ENCODE measurements around the gene CELF1. TPM values are rescaled to one million over a fixed set of nuclear protein-coding genes. Genes with fewer than 3 reads are reported as not detected.

CELF1 gene
- total and polyA plus RNA-seq, 9 of the 15 experiments (the other 6 are each of a cell fraction or from before 2014, with no cell fraction given), result 11.3 to 142 (median 77.4) TPM

DNA sequence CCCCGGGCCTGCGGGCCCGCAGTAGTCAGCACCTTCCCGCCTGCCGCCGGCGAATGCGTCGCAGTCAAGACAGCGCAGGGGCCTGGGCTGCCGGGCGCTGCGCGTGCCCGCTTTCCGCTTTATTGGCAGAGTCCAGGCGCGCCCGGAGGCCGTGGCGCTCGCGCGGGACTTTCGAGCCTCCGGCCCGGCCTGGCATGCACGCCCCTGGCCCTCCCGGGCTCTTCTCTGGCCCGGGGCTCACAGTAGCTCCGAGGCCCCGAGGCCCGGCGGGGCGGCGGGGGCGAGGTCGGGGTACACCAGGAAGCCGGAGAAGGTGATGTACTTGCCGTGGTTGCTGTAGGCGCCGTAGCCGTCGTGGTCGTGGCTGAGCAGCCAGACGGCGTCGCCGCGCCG, 36.6 kb upstream of the CELF1 start:
- no peak overlapping the region for H3K4me3 ChIP-seq
- TF ChIP-seq, protein P1, sequence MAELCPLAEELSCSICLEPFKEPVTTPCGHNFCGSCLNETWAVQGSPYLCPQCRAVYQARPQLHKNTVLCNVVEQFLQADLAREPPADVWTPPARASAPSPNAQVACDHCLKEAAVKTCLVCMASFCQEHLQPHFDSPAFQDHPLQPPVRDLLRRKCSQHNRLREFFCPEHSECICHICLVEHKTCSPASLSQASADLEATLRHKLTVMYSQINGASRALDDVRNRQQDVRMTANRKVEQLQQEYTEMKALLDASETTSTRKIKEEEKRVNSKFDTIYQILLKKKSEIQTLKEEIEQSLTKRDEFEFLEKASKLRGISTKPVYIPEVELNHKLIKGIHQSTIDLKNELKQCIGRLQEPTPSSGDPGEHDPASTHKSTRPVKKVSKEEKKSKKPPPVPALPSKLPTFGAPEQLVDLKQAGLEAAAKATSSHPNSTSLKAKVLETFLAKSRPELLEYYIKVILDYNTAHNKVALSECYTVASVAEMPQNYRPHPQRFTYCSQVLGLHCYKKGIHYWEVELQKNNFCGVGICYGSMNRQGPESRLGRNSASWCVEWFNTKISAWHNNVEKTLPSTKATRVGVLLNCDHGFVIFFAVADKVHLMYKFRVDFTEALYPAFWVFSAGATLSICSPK (IDR thresholded peaks at IDR 0.05; ENCODE audit: borderline replicate concordance), result no peak
- no peak for TF ChIP-seq PML (IDR thresholded peaks at IDR 0.05; ENCODE audit: low read length)
- no peak for TF ChIP-seq GATA2 (CRISPR knock-in tag; IDR thresholded peaks at IDR 0.05)
- no peak for TF ChIP-seq HOXB6 (CRISPR knock-in tag; IDR thresholded peaks at IDR 0.05; ENCODE audit: borderline replicate concordance)
- TF ChIP-seq ZNF174 (CRISPR knock-in tag; IDR thresholded peaks at IDR 0.05), result no peak
- TF ChIP-seq TGIF2 (CRISPR knock-in tag; IDR thresholded peaks at IDR 0.05), result no peak
- no peak for TF ChIP-seq STAT5B (CRISPR knock-in tag; IDR thresholded peaks at IDR 0.05)
- no peak for TF ChIP-seq ZKSCAN1 (IDR thresholded peaks at IDR 0.05; ENCODE audit: low read depth, low read length)
- no peak overlapping the region for H3K9ac ChIP-seq (ENCODE audit: insufficient read depth in 1 of 2, low read depth in 2 of 2, low read length in 2 of 2)
- H3K4me2 ChIP-seq (ENCODE audit: insufficient read depth, low read length), result no peak overlapping the region
- DNase-seq (ENCODE audit: extremely low read depth in 1 of 4, low spot score in 3 of 4) (no peak), ATAC-seq (no peak), FAIRE-seq (no peak)
- WGBS (ENCODE audit: insufficient coverage, low coverage, missing lambda C conversion rate), result 96% methylated on average over 20 of the region's 51 CpGs
- no TSS peak for BruUV-seq (replicated peaks)
- no peaks in the 10 kb centered on the region for H4K20me1 ChIP-seq (replicated peaks; ENCODE audit: control insufficient read depth, insufficient read depth, low read length)
- peaks cover 7% of the 10 kb centered on the region; the same call in 1 of the 3 replicates for H3K36me3 ChIP-seq (ENCODE audit: control insufficient read depth, insufficient read depth, low read length)
- H3K27ac ChIP-seq (ENCODE audit: extremely low read depth, low read depth, low read length), result no peak overlapping the region
- H3K79me2 ChIP-seq (ENCODE audit: control insufficient read depth, insufficient read depth, low read length), result no peaks in the 10 kb centered on the region
- CTCF ChIA-PET (ENCODE audit: low intra/inter-chr PET ratio), result no interaction called here
- H3K9me1 ChIP-seq (ENCODE audit: control insufficient read depth, insufficient read depth, low read length), result no peaks in the 10 kb centered on the region
- intact Hi-C loops (cut with micrococcal nuclease), result no loop called here
- no peaks in the 10 kb centered on the region for H3K9me3 ChIP-seq (replicated peaks; ENCODE audit: control insufficient read depth, insufficient read depth, low read depth, low read length)
- no peak overlapping the region for H2AFZ ChIP-seq (ENCODE audit: low read depth, low read length)
- H3K27me3 ChIP-seq (ENCODE audit: control insufficient read depth in 2 of 2, insufficient read depth in 2 of 2, low read length in 2 of 2), result peaks cover 17 to 22% of the 10 kb centered on the region in 2 experiments
- POLR2A ChIA-PET, result no interaction called here
- H3K4me1 ChIP-seq (replicated peaks in 1 of 2; ENCODE audit: control insufficient read depth in 2 of 2, insufficient read depth in 2 of 2, low read length in 2 of 2), result peaks cover 0 to 21% of the 10 kb centered on the region in 2 experiments; a peak in 2 of 5 replicates
- in situ Hi-C loops (cut with MboI), result no loop called here
